Measurements from ENCODE around the gene CAMTA1.

- TF ChIP-seq CTCF (conservative IDR thresholded peaks at IDR 0.05; ENCODE audit: low read length) (no peak), EZH2phosphoT487 (IDR thresholded peaks at IDR 0.05; ENCODE audit: borderline replicate concordance, low read depth, low read length) (no peak)
These were observed 858.8 kb downstream of the CAMTA1 start for GRCh38 chr1:7644086-7644485.
